GM21367 (cell line): ENCODE results near the gene OSBPL6.
"Not testable (repeated sequence)": the region's sequence is repeated elsewhere in the genome, so short reads cannot be mapped to it uniquely, and the experiment has no call there.

Source experiments
- ATAC-seq: cut with Tn5 transposase; IDR thresholded peaks from one replicate; pipeline ENCODE4 v1.9.1; 2021; ENCODE audit not compliant: unreplicated experiment

OSBPL6 gene

DNA sequence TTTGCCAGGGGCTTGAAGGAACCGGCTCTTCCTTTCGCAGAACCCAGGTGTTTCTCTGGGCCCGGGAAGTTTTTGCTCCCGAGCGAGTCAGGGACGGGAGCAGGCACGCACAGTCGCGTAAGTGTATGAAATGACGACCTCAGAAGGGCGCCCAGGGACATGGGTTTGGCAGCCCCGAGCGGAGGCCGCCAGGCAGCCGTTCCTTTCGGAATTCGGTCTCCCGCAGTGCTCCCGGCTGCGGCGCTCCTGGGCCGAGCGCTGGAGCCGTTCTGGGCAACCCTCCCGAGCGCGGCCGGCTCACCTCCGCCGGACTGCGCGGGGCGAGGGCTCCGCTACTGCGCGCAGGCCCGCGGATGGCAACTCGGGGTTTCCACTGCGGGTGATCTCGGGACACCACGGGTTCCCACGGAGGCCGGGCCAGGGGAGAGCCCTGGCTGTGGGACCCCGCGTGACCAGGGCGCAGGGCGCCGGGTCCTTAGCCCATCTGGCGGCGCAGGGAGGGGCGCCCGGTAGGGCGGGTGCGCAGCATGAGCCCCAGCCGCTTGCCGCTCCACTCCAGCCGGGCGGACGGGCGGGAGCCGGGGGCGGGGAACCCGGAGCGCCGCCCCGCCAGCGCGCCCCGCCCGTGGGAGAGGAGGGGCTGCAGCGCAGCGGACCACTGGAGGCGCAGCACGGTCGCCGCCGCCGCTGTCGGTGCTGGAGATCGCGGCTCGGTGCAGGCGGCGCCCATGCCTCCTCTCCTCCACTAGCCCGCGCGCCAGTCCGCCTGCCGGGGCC lies at the start of gene OSBPL6:
Gene OSBPL6 (plus strand): TSS at position 690 of the 777 bp plus-strand sequence. CDS start 111,673 bp downstream, outside the sequence.
- peak; percentile 91 for ATAC-seq

DNA sequence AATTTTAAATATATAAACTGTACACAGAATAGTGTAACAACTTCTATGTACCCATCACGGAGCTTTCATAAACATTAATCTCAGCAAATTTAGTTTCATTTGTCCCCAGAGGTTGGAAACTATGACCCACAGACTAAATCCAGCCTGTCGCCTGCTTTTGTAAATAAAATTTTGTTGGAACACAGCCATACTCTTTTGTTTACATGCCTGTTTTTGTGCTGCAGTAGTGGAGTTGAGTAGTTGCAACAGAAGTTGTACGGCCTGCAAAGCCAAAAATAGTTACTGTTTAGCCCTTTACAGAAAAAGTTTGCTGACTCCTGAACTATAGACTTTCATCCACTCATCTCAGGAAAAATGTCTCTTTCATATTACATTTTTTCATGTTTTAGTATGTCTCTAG lies 42.3 kb upstream of the OSBPL6 start:
- no peak for ATAC-seq

DNA sequence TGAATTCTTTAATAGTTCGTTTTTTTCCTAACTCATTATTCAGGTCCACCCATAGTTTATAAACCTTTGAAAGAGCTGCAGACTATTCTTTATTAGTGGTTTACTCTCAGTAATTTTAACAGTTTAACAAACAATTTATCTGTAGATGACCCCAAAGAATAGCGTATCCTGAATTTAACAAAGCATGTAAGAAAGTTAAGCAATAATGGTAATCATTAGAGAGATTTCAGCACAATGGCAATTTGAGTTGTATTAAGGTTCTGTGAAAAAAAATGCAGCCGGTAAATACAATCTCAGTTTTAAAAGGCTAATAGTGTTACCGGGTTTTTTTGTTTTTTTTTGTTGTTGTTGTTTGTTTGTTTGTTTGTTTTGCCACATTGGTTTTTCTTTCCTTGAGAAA lies 41.8 kb upstream of the OSBPL6 start:
- no peak for ATAC-seq

- no peak for ATAC-seq
These were observed 41.3 kb upstream of the OSBPL6 start for GRCh38 chr2:178152977-178153376.

DNA sequence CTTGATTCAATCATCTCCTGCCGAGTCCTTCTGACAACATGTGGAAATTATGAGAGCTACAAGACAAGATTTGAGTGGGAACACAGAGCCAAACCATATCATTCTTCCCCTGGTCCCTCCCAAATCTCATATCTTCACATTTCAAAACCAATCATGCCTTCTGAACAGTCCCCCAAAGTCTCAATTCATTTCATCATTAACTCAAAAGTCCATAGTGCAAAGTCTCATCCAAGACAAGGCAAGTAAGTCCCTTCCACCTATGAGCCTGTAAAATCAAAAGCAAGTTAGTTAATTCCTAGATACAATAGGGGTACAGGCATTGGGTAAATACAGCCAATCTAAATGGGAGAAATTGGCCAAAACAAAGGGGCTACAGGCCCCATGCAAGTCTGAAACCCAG lies 40.4 kb upstream of the OSBPL6 start:
- ATAC-seq: not testable (repeated sequence)

- ATAC-seq: no peak
These were observed 38.8 kb upstream of the OSBPL6 start for GRCh38 chr2:178155524-178155923.

DNA sequence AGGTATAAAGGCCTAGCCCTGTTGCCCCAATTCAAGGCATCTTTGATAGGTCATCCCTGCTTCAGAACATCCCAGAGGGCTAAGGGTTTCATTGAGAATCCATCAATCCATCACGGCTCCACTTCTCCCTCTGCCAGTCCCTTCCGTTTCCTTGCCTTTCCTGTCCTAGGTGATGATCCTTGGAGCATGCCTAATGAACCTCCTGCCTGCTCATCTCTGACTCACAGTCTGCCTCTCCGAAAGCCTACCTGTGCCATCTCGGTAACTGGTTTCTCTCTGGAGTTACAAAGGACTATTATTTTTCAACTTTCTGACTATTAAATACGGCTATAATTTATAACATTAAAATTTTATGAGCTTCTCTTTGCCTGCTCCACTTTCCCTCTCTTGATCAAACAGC lies 36.7 kb upstream of the OSBPL6 start:
- no peak for ATAC-seq

GRCh38 chr2:178159966-178160365 lies 34.3 kb upstream of the OSBPL6 start:
- no peak for ATAC-seq

DNA sequence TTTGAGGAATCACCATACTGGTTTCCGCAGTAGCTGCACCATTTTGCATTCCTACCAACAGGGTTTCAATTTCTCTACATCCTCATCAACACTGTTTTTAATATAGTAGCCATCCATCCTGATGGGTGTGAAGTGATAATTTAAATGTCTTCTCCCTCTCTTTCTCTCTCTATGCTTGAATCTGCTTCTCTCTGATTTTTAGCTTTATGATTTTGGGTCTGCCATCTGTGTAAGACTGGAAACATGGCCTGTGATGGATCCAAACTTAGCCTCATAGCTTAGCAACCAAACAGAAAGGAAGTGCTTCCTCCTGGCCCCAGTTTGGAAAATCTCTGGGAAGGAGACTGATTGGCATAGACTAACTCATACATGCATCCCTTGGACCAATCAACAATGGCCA lies 33.7 kb upstream of the OSBPL6 start:
- ATAC-seq: no peak

DNA sequence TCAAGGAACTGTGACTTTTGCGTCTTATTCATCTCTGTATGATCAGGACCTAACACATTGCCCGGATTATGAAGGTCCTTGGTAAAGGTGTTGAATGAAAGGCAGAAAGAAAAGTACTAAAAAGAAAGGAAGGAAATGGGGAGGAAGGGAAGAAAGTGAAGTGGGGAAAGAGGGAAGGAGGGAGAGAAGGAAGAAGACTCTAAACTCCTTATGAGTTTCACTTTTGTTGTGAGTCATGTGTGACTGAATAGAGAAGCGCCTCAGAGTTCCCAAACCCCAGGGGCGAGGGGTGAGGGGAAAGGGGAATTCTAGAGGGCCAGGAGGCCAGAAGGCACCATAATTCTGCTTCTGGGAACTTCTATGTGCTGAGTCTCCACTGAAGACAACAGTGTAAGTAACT lies 30.9 kb upstream of the OSBPL6 start:
- ATAC-seq: no peak

DNA sequence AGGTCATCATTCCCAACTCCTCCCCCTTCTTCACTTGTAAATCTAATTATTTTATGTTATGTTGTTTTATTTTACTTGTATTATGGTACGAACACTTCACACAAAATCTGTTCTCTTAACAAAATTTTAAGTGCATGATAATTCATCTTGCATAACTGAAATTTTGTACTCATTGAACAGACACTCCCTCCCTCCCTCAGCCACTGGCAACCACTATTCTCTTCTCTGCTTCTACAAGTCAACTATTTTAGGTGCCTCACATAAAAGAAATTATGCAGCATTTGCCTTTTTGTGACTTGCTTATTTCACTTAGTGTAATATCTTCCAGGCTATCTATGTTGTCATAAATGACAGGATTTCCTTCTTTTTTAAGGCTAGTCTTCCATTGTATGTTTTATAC lies 30.4 kb upstream of the OSBPL6 start:
- no peak for ATAC-seq

DNA sequence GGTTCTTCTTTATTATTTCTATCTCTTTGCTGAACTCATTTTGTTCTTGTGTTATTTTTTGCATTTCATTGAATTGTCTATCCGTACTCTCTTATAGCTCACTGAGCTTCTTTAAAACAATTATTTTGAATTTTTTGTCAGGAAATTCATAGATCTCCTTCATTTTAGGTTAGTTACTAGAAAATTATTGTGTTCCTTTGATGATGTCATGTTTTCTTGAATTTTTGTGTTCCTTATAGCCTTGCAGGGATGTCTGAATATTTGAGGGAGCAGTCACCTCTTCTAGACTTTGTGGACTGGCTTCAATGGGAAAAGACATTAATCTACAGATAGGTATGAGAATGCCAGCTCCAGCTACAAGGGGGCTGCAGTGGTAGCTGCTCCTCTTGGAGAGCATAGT lies 20.7 kb upstream of the OSBPL6 start:
- ATAC-seq: no peak

GRCh38 chr2:178177066-178177679 lies 17.1 kb upstream of the OSBPL6 start:
- ATAC-seq: no peak

DNA sequence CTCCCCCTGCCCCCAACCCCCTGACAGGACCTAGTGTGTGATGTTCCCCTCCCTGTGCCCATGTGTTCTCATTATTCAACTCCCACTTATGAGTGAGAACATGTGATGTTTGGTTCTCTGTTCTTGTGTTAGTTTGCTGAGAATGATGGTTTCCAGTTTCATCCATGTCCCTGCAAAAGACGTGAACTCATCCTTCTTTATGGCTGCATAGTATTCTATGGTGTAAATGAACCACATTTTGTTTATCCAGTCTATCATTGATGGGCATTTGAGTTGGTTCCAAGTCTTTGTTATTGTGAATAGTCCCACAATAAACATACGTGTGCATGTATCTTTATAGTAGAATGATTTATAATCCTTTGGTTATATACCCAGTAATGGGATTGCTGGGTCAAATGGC lies 13.7 kb upstream of the OSBPL6 start:
- not testable (repeated sequence) for ATAC-seq

DNA sequence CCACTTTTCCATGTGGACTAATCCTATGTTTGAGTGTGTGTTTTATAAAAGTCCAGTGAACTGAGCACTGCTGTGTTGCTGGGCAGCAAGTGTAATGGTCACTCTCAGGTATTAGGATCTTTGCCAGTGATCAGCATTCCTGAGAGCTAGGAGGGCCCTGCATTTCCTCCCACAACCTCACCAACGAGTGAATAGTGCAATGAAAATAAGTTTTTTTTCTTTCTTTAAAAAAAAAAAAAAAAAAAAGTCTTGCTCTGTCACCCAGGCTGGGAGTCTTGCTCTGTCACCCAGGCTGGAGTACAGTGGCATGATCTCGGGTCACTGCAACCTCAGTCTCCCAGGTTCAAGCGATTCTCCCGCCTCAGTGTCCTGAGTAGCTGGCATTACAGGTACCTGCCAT lies 6.5 kb upstream of the OSBPL6 start:
- ATAC-seq: no peak

DNA sequence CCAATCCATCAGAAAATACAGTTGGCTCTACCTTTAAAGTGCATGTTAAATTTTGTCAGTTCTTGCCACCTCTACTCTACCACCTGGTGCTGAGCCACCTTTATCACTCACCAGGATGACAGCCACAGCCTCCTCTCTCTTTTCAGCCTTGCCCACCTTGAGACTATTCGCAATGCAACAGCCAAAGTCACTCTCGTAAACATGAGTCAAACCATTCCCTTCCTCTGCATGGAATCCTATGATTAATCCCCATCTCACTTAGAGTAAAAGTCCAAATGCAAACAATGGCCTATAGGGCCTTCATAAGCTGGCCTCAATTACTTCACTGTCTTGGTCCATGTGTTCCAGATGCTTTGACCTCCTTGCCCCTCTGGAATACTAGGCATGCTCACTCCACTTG lies 5.8 kb upstream of the OSBPL6 start:
- no peak for ATAC-seq

- no peak for ATAC-seq
These were observed 3.3 kb upstream of the OSBPL6 start for GRCh38 chr2:178191004-178191508.

DNA sequence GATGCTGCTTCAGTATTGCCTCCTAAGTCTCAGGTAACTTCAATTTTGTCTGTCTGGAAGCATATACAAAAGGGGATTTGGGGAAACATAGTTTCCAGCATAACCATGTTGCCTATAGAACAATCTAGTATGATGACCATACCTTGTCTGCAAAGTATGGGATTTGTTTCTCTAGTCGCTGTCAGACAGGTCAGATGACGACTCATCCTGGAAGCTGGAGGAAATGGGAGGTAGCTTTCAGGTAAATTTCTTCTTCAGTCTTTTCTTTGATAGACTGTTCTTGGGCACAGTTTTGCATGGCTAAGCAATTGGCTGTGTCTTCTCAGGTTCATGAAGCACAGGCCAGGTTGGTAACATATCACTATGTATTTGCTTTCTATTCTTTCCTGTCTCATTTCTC lies 2.8 kb upstream of the OSBPL6 start:
- ATAC-seq: no peak

DNA sequence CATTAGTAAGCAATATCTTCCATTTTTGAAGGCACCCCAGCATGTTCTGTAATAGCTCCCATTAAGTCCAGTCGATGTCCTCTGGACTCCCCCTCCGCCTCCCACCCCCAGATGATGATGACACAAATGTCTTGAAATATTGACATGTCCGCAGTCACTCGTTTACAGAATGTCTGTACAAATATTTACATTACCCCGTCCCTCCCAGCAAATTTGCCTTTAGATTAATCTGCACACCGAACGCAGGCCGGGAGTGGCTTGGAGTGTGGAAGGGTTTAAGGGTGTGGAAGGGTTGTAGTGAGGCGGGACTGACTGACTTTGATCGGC lies 853 bp upstream of the OSBPL6 start:
- ATAC-seq: no peak

GRCh38 chr2:178194600-178195389 lies 483 bp downstream of the OSBPL6 start:
- ATAC-seq: no peak

- no peak for ATAC-seq
These were observed 1.3 kb downstream of the OSBPL6 start for GRCh38 chr2:178195390-178196166.
